GM23338 (cell line): ENCODE results near the gene AIRE. TPM values are rescaled to one million over a fixed set of nuclear protein-coding genes. Genes with fewer than 3 reads are reported as not detected.

ENCODE experiments used
- ATAC-seq: fragments of 200-7000 bp; cut with Tn5 transposase; 3 replicates; pipeline ENCODE4 v1.9.1; 2020
- DNase-seq: peaks from one replicate; pipeline ENCODE4 v3.0.0-alpha.2; 2015; ENCODE audit warnings: low spot score
- H2AFZ ChIP-seq: fragments of 200-600 bp; sonication (generic); 2 replicates; pipeline ENCODE4 v1.8.0; 2016; ENCODE audit warnings: antibody characterized with exemption, mild to moderate bottlenecking, moderate library complexity
- H3F3A ChIP-seq: fragments of 200-600 bp; sonication (generic); replicated peaks from 2 replicates; pipeline ENCODE4 v1.8.0; 2017; ENCODE audit warnings: antibody characterized with exemption, mixed run types, low read depth
- H3K27ac ChIP-seq: fragments of 200-600 bp; sonication (generic); 2 replicates; pipeline ENCODE4 v1.6.1; 2016; ENCODE audit warnings: low read depth
- H3K27me3 ChIP-seq: fragments of 200-600 bp; sonication (generic); 2 replicates; pipeline ENCODE4 v1.8.0; 2016; ENCODE audit warnings: mild to moderate bottlenecking, mixed run types, moderate library complexity; ENCODE audit not compliant: insufficient read depth
- H3K36me3 ChIP-seq: fragments of 200-600 bp; sonication (generic); 2 replicates; pipeline ENCODE4 v1.8.0; 2016; ENCODE audit warnings: mild to moderate bottlenecking; ENCODE audit not compliant: insufficient read depth
- H3K4me1 ChIP-seq: fragments of 200-600 bp; sonication (generic); 2 replicates; pipeline ENCODE4 v1.8.0; 2016; ENCODE audit warnings: mild to moderate bottlenecking, moderate library complexity; ENCODE audit not compliant: insufficient read depth
- H3K4me2 ChIP-seq: fragments of 200-600 bp; sonication (generic); 2 replicates; pipeline ENCODE4 v1.7.1; 2017; ENCODE audit warnings: mixed run types
- H3K4me3 ChIP-seq: fragments of 200-600 bp; sonication (generic); 2 replicates; pipeline ENCODE4 v1.6.1; 2016; ENCODE audit warnings: mixed run types
- H3K79me2 ChIP-seq: fragments of 200-600 bp; sonication (generic); replicated peaks from 2 replicates; pipeline ENCODE4 v1.8.0; 2017; ENCODE audit warnings: mild to moderate bottlenecking; ENCODE audit not compliant: insufficient read depth
- H3K9me2 ChIP-seq: fragments of 200-600 bp; sonication (generic); 2 replicates; pipeline ENCODE4 v1.8.0; 2017; ENCODE audit not compliant: insufficient read depth
- H4K20me1 ChIP-seq: fragments of 200-600 bp; sonication (generic); replicated peaks from 2 replicates; pipeline ENCODE4 v1.8.0; 2017; ENCODE audit warnings: mild to moderate bottlenecking; ENCODE audit not compliant: insufficient read depth
- H3K27ac Mint-ChIP-seq: 2 replicates; pipeline ENCODE4 v1.8.0; 2020; ENCODE audit warnings: inconsistent platforms, mild to moderate bottlenecking, moderate library complexity, mixed read lengths
- H3K27me3 Mint-ChIP-seq: 3 replicates; pipeline ENCODE4 v1.8.0; 2022; ENCODE audit warnings: low read depth, mild to moderate bottlenecking, moderate library complexity, mixed read lengths, inconsistent platforms; ENCODE audit not compliant: insufficient read depth, poor library complexity
- H3K36me3 Mint-ChIP-seq: 3 replicates; pipeline ENCODE4 v1.8.0; 2021; ENCODE audit warnings: low read depth, mild to moderate bottlenecking, inconsistent platforms, moderate library complexity, mixed read lengths
- H3K4me1 Mint-ChIP-seq: 3 replicates; pipeline ENCODE4 v1.8.0; 2020; ENCODE audit warnings: mild to moderate bottlenecking, inconsistent platforms, mixed read lengths
- H3K4me3 Mint-ChIP-seq: 3 replicates; pipeline ENCODE4 v1.8.0; 2021; ENCODE audit warnings: moderate library complexity, mild to moderate bottlenecking, inconsistent platforms, mixed read lengths
- H3K9me3 Mint-ChIP-seq: 3 replicates; pipeline ENCODE4 v1.8.0; 2020; ENCODE audit warnings: moderate library complexity, mild to moderate bottlenecking, inconsistent platforms, mixed read lengths
- CREB1 ChIP-seq: fragments of 250-450 bp; sonication (Bioruptor Pico); IDR thresholded peaks from 2 replicates; pipeline ENCODE4 v1.5.0; 2020; ENCODE audit warnings: low read depth, mild to moderate bottlenecking, moderate library complexity
- CTCF ChIP-seq, 2 experiments: fragments of 200-600 bp in 1 of 2; sonication (generic) in 1 of 2; conservative IDR thresholded peaks; 2 replicates each; pipeline versions ENCODE4 v1.5.1 to v1.6.1; 2016 to 2017; ENCODE audit warnings: antibody characterized with exemption in 2 of 2, low read depth in 2 of 2, mild to moderate bottlenecking in 2 of 2, moderate library complexity in 1 of 2
- EZH2 ChIP-seq: fragments of 200-600 bp; sonication (generic); IDR thresholded peaks from one replicate; pipeline ENCODE4 v1.8.0; 2017; ENCODE audit warnings: antibody characterized with exemption, mild to moderate bottlenecking, low read depth; ENCODE audit not compliant: unreplicated experiment
- EZH2phosphoT487 ChIP-seq: fragments of 200-600 bp; sonication (generic); IDR thresholded peaks from one replicate; pipeline ENCODE4 v1.8.1; 2018; ENCODE audit warnings: antibody characterized with exemption; ENCODE audit not compliant: unreplicated experiment
- JUNB ChIP-seq: IDR thresholded peaks from one replicate; pipeline ENCODE4 v1.6.1; 2016; ENCODE audit warnings: antibody characterized with exemption; ENCODE audit not compliant: unreplicated experiment
- NANOG ChIP-seq: IDR thresholded peaks from 2 replicates; pipeline ENCODE4 v1.6.1; 2016; ENCODE audit warnings: antibody characterized with exemption, borderline replicate concordance
- POLR2AphosphoS5 ChIP-seq: IDR thresholded peaks from 2 replicates; pipeline ENCODE4 v1.6.1; 2016; ENCODE audit warnings: antibody characterized with exemption, low read depth
- REST ChIP-seq: IDR thresholded peaks from one replicate; pipeline ENCODE4 v1.6.1; 2018; ENCODE audit warnings: antibody characterized with exemption; ENCODE audit not compliant: unreplicated experiment
- STAT1 ChIP-seq: IDR thresholded peaks from one replicate; pipeline ENCODE4 v1.6.1; 2016; ENCODE audit warnings: antibody characterized with exemption; ENCODE audit not compliant: unreplicated experiment
- ZNF114 ChIP-seq: fragments of 250-450 bp; sonication (Bioruptor Pico); IDR thresholded peaks from 2 replicates; pipeline ENCODE4 v1.5.0; 2020; ENCODE audit warnings: mild to moderate bottlenecking, moderate library complexity
- ZNF331 ChIP-seq: fragments of 250-450 bp; sonication (Bioruptor Pico); IDR thresholded peaks from 2 replicates; pipeline ENCODE4 v1.5.0; 2020; ENCODE audit warnings: low read depth, mild to moderate bottlenecking, moderate library complexity
- polyA plus RNA-seq: library from polyadenylated mRNA; unstranded; fragments of >200 nt; fragmentation: Nextera tagmentation; extraction: Ambion mirVana; gene quantifications from 2 replicates; pipeline ENCODE4 v1.2.1, GENCODE V29; 2016
- total RNA-seq: library from RNA; depleted of rRNA; stranded (reverse); fragments of >200 nt; shearing (Covaris generic); gene quantifications from 2 replicates; pipeline ENCODE4 v1.2.3, GENCODE V29; 2014
- TF ChIP-seq, protein P1 (sequence below): fragments of 250-450 bp; sonication (Bioruptor Pico); IDR thresholded peaks from 2 replicates; pipeline ENCODE4 v1.5.0; 2020; ENCODE audit warnings: mild to moderate bottlenecking, moderate library complexity
- TF ChIP-seq, protein P2 (sequence below): IDR thresholded peaks from 2 replicates; pipeline ENCODE4 v1.6.1; 2016; ENCODE audit warnings: antibody characterized with exemption

AIRE gene
- total and polyA plus RNA-seq, 2 experiments from 2014 or later = 0.10 TPM; not detected in 1

- no peaks in the 10 kb centered on the region for H4K20me1 ChIP-seq
- DNase-seq = no peak
- peaks cover 16% of the 10 kb centered on the region for H3K4me1 Mint-ChIP-seq
Observed at GRCh38 chr21:44279354-44280260, 6.1 kb upstream of the AIRE start.

More at GRCh38 chr21:44279354-44280260, 6.1 kb upstream of the AIRE start:
- no peak overlapping the region for H3K27ac ChIP-seq
- Mint-ChIP-seq H3K27me3 (peaks cover 13% of the 10 kb centered on the region), H3K4me3 (no peak overlapping the region), H3K36me3 (no peaks in the 10 kb centered on the region), H3K27ac (no peak overlapping the region), H3K9me3 (no peaks in the 10 kb centered on the region)
- no peak overlapping the region for H3K4me2 ChIP-seq
- H2AFZ ChIP-seq = no peak overlapping the region
- ATAC-seq = no peak
- H3F3A ChIP-seq = no peaks in the 10 kb centered on the region
- no peaks in the 10 kb centered on the region for H3K9me2 ChIP-seq
- H3K79me2 ChIP-seq = no peaks in the 10 kb centered on the region
- no peak overlapping the region for H3K4me3 ChIP-seq
- TF ChIP-seq CREB1 (CRISPR knock-in tag) (no peak), ZNF331 (CRISPR knock-in tag) (no peak), ZNF114 (no peak), EZH2phosphoT487 (no peak), EZH2 (no peak), STAT1 (no peak), REST (no peak), NANOG (no peak), CTCF (conservative IDR thresholded peaks at IDR 0.05; ENCODE audit: low read depth in 2 of 2) (no peak), JUNB (no peak), POLR2AphosphoS5 (no peak)
- TF ChIP-seq, protein P1, sequence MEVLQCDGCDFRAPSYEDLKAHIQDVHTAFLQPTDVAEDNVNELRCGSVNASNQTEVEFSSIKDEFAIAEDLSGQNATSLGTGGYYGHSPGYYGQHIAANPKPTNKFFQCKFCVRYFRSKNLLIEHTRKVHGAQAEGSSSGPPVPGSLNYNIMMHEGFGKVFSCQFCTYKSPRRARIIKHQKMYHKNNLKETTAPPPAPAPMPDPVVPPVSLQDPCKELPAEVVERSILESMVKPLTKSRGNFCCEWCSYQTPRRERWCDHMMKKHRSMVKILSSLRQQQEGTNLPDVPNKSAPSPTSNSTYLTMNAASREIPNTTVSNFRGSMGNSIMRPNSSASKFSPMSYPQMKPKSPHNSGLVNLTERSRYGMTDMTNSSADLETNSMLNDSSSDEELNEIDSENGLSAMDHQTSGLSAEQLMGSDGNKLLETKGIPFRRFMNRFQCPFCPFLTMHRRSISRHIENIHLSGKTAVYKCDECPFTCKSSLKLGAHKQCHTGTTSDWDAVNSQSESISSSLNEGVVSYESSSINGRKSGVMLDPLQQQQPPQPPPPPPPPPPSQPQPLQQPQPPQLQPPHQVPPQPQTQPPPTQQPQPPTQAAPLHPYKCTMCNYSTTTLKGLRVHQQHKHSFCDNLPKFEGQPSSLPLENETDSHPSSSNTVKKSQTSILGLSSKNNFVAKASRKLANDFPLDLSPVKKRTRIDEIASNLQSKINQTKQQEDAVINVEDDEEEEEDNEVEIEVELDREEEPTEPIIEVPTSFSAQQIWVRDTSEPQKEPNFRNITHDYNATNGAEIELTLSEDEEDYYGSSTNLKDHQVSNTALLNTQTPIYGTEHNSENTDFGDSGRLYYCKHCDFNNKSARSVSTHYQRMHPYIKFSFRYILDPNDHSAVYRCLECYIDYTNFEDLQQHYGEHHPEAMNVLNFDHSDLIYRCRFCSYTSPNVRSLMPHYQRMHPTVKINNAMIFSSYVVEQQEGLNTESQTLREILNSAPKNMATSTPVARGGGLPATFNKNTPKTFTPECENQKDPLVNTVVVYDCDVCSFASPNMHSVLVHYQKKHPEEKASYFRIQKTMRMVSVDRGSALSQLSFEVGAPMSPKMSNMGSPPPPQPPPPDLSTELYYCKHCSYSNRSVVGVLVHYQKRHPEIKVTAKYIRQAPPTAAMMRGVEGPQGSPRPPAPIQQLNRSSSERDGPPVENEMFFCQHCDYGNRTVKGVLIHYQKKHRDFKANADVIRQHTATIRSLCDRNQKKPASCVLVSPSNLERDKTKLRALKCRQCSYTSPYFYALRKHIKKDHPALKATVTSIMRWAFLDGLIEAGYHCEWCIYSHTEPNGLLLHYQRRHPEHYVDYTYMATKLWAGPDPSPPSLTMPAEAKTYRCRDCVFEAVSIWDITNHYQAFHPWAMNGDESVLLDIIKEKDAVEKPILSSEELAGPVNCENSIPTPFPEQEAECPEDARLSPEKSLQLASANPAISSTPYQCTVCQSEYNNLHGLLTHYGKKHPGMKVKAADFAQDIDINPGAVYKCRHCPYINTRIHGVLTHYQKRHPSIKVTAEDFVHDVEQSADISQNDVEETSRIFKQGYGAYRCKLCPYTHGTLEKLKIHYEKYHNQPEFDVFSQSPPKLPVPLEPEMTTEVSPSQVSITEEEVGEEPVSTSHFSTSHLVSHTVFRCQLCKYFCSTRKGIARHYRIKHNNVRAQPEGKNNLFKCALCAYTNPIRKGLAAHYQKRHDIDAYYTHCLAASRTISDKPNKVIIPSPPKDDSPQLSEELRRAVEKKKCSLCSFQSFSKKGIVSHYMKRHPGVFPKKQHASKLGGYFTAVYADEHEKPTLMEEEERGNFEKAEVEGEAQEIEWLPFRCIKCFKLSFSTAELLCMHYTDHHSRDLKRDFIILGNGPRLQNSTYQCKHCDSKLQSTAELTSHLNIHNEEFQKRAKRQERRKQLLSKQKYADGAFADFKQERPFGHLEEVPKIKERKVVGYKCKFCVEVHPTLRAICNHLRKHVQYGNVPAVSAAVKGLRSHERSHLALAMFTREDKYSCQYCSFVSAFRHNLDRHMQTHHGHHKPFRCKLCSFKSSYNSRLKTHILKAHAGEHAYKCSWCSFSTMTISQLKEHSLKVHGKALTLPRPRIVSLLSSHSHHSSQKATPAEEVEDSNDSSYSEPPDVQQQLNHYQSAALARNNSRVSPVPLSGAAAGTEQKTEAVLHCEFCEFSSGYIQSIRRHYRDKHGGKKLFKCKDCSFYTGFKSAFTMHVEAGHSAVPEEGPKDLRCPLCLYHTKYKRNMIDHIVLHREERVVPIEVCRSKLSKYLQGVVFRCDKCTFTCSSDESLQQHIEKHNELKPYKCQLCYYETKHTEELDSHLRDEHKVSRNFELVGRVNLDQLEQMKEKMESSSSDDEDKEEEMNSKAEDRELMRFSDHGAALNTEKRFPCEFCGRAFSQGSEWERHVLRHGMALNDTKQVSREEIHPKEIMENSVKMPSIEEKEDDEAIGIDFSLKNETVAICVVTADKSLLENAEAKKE (CRISPR knock-in tag) = no peak
- TF ChIP-seq, protein P2, sequence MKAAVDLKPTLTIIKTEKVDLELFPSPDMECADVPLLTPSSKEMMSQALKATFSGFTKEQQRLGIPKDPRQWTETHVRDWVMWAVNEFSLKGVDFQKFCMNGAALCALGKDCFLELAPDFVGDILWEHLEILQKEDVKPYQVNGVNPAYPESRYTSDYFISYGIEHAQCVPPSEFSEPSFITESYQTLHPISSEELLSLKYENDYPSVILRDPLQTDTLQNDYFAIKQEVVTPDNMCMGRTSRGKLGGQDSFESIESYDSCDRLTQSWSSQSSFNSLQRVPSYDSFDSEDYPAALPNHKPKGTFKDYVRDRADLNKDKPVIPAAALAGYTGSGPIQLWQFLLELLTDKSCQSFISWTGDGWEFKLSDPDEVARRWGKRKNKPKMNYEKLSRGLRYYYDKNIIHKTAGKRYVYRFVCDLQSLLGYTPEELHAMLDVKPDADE = no peak
- H3K4me1 ChIP-seq = peaks cover 5% of the 10 kb centered on the region
- no peaks in the 10 kb centered on the region for H3K36me3 ChIP-seq
- H3K27me3 ChIP-seq = no peaks in the 10 kb centered on the region
